Uterus (tissue), 2 donors: Measurements from ENCODE around the gene HEMK1.

Experiments used
- POLR2A ChIP-seq, 2 donors: fragments of 450-650 bp; IDR thresholded peaks; one replicate each; pipeline ENCODE4 v1.6.1; 2016; ENCODE audit warnings: antibody characterized with exemption in 2 of 2, mild to moderate bottlenecking in 1 of 2, moderate library complexity in 1 of 2
- TF ChIP-seq, protein P1 (sequence below), 4 experiments: fragments of 200-600 bp in 2 of 4; fragments of 450-650 bp in 2 of 4; sonication (generic) in 2 of 4; IDR thresholded peaks; one replicate each; pipeline ENCODE4 v1.5.1; 2016 to 2019; ENCODE audit warnings: antibody characterized with exemption in 4 of 4, mild to moderate bottlenecking in 2 of 4, moderate library complexity in 1 of 4

DNA sequence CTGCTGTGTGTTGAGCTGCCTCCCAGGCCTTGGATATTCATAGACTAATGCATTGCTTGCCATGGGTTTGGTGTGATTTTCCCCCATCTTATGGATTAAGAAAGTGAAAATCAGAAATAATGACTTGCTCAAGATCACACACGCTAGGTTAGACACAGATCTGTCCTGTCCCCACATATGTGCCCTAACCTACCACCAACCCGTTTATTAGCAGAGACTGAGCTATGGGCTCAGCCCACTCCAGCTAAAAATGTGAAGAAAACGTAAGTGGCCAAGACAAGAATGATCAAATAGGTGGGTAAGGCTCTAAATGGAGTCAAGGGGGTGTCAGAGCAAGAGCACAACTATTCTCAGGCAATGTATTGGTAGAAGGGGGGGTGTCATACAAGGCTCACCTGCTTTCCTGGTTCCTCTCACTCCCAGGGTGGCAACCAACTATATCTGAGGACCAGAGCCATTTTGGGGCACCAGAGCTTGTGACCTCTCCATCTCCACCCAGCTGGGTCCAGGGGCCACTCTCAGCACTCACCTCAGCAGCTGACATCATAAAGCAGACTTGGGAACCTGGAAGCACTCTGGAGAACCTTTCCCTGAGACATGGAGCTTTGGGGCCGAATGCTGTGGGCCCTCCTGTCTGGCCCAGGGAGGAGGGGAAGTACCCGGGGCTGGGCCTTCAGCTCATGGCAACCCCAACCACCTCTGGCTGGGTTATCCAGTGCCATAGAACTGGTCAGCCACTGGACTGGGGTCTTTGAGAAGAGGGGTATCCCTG lies 1.4 kb downstream of the HEMK1 start:
- TF ChIP-seq, protein P1, sequence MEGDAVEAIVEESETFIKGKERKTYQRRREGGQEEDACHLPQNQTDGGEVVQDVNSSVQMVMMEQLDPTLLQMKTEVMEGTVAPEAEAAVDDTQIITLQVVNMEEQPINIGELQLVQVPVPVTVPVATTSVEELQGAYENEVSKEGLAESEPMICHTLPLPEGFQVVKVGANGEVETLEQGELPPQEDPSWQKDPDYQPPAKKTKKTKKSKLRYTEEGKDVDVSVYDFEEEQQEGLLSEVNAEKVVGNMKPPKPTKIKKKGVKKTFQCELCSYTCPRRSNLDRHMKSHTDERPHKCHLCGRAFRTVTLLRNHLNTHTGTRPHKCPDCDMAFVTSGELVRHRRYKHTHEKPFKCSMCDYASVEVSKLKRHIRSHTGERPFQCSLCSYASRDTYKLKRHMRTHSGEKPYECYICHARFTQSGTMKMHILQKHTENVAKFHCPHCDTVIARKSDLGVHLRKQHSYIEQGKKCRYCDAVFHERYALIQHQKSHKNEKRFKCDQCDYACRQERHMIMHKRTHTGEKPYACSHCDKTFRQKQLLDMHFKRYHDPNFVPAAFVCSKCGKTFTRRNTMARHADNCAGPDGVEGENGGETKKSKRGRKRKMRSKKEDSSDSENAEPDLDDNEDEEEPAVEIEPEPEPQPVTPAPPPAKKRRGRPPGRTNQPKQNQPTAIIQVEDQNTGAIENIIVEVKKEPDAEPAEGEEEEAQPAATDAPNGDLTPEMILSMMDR (IDR thresholded peaks at IDR 0.05): no peak
- no peak for TF ChIP-seq POLR2A (IDR thresholded peaks at IDR 0.05)
